OCI-LY3 (cell line): ENCODE data around the gene HERC3.

Source experiments
- CTCF ChIP-seq: fragments of 200-600, 300-600 bp; sonication (generic); IDR thresholded peaks from 2 replicates; pipeline ENCODE4 v1.5.1; 2014; ENCODE audit warnings: antibody characterized with exemption, low read length, low read depth
- EZH2phosphoT487 ChIP-seq: fragments of 200-600 bp; shearing (Covaris generic); IDR thresholded peaks from 2 replicates; pipeline ENCODE4 v1.6.1; 2018; ENCODE audit warnings: antibody characterized with exemption, mixed run types, low read depth

GRCh38 chr4:88599714-88600113, 7.4 kb downstream of the HERC3 start:
- TF ChIP-seq CTCF (no peak), EZH2phosphoT487 (no peak)
